Parathyroid adenoma (tissue), 2 donors: Measurements from ENCODE around the gene CDH26.

Source experiments
- H2AFZ ChIP-seq: fragments of 300-600 bp; sonication (generic); one replicate; pipeline ENCODE4 v1.7.0; 2017; ENCODE audit warnings: antibody characterized with exemption, mild to moderate bottlenecking
- H3K27ac ChIP-seq: fragments of 300-600 bp; sonication (generic); one replicate; pipeline ENCODE4 v1.7.0; 2017
- H3K27me3 ChIP-seq: fragments of 300-600 bp; sonication (generic); one replicate; pipeline ENCODE4 v1.7.0; 2017; ENCODE audit warnings: low read length; ENCODE audit not compliant: control insufficient read depth, insufficient read depth
- H3K36me3 ChIP-seq: fragments of 300-600 bp; sonication (generic); one replicate; pipeline ENCODE4 v1.7.0; 2017; ENCODE audit warnings: low read length; ENCODE audit not compliant: control insufficient read depth, insufficient read depth
- H3K4me1 ChIP-seq: fragments of 300-600 bp; sonication (generic); one replicate; pipeline ENCODE4 v1.7.0; 2017; ENCODE audit warnings: control low read depth
- H3K4me2 ChIP-seq: fragments of 300-600 bp; sonication (generic); one replicate; pipeline ENCODE4 v1.7.0; 2017; ENCODE audit warnings: low read length
- H3K4me3 ChIP-seq: fragments of 300-600 bp; sonication (generic); one replicate; pipeline ENCODE4 v1.7.0; 2017; ENCODE audit warnings: low read depth, low read length
- H3K79me2 ChIP-seq: fragments of 300-600 bp; sonication (generic); one replicate; pipeline ENCODE4 v1.7.0; 2017; ENCODE audit warnings: control low read depth
- H3K9ac ChIP-seq: fragments of 300-600 bp; sonication (generic); one replicate; pipeline ENCODE4 v1.7.0; 2017; ENCODE audit warnings: mild to moderate bottlenecking
- H3K9me3 ChIP-seq: fragments of 300-600 bp; sonication (generic); one replicate; pipeline ENCODE4 v1.7.0; 2017; ENCODE audit warnings: low read length; ENCODE audit not compliant: control insufficient read depth
- TF ChIP-seq, protein P1 (sequence below): fragments of 300-600 bp; sonication (generic); IDR thresholded peaks from one replicate; pipeline ENCODE4 v1.7.0; 2017; ENCODE audit warnings: antibody characterized with exemption, mild to moderate bottlenecking
- donor health status: primary hyperparathyroidism.

Gene CDH26

DNA sequence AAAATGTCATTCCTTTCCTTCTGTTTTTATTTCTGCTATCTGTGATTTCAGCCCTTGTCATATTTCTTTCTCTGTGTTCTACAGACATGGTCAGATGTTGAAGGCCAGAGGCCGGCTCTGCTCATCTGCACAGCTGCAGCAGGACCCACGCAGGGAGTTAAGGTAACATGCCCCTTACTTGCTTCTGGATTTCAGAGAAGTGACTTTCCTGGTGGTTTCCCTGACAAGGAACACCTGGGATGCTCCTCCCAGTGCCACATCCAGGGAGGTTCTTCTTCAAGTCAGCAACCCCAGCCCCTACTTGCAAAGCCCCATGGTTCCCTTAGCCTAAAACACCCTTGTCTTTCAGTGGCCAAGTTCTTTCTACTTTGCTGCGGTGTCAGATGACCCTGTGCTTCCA, 41.3 kb downstream of the CDH26 start:
- no peaks in the 10 kb centered on the region for H3K79me2 ChIP-seq

DNA sequence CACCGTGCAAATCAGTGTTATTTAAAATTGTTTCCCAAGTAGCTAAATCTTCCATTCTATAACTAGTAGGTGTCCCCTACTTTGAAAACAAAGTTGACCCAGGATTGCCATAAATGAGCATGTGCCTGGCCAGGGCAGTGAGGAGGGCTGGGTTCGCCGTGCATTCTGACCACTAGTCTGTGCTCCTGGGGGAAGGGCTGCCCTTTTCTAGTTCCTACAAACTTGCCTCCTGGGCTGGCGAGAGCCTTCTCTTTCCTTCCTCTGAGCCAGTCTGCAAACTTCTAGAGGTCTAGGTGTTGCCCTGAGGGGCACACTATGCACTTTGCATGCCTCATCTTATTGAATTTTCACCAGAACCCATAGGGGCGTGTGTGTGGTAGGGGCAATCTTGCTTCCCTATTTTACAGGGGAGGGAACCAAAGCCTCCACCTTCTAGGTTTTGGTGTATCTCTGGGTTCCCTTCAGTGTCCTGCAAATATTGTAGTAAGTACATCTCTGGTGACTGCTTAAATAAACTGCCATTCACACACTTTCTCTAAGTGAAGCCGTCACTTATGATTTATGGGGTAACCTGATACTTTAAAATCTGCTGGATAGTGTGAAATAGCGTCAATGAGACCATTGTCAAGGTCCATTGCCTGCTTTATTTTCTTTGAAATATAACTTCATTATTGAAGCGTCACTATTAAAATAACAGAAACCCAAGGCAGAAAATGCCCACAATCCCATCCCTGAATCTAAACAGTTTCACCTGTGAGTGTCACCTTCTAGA, 42.2 kb downstream of the CDH26 start:
- no peaks in the 10 kb centered on the region for H3K4me1 ChIP-seq
- no peaks in the 10 kb centered on the region for H3K36me3 ChIP-seq
- no peaks in the 10 kb centered on the region for H3K27me3 ChIP-seq
- H3K9me3 ChIP-seq, result no peaks in the 10 kb centered on the region
- no peaks in the 10 kb centered on the region for H3K79me2 ChIP-seq
- no peak overlapping the region for H2AFZ ChIP-seq
- H3K4me3 ChIP-seq, result no peak overlapping the region
- TF ChIP-seq, protein P1, sequence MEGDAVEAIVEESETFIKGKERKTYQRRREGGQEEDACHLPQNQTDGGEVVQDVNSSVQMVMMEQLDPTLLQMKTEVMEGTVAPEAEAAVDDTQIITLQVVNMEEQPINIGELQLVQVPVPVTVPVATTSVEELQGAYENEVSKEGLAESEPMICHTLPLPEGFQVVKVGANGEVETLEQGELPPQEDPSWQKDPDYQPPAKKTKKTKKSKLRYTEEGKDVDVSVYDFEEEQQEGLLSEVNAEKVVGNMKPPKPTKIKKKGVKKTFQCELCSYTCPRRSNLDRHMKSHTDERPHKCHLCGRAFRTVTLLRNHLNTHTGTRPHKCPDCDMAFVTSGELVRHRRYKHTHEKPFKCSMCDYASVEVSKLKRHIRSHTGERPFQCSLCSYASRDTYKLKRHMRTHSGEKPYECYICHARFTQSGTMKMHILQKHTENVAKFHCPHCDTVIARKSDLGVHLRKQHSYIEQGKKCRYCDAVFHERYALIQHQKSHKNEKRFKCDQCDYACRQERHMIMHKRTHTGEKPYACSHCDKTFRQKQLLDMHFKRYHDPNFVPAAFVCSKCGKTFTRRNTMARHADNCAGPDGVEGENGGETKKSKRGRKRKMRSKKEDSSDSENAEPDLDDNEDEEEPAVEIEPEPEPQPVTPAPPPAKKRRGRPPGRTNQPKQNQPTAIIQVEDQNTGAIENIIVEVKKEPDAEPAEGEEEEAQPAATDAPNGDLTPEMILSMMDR, result no peak
- H3K9ac ChIP-seq, result no peak overlapping the region
- H3K27ac ChIP-seq, result no peak overlapping the region
- no peak overlapping the region for H3K4me2 ChIP-seq

More for the DNA sequence above, 41.3 kb downstream of the CDH26 start:
- no peak overlapping the region for H3K27ac ChIP-seq
- H3K36me3 ChIP-seq, result no peaks in the 10 kb centered on the region
- H3K4me1 ChIP-seq, result no peaks in the 10 kb centered on the region
- no peaks in the 10 kb centered on the region for H3K27me3 ChIP-seq
- TF ChIP-seq, protein P1, result no peak
- no peak overlapping the region for H3K4me2 ChIP-seq
- no peaks in the 10 kb centered on the region for H3K9me3 ChIP-seq
- no peak overlapping the region for H3K4me3 ChIP-seq
- H3K9ac ChIP-seq, result no peak overlapping the region
- no peak overlapping the region for H2AFZ ChIP-seq

DNA sequence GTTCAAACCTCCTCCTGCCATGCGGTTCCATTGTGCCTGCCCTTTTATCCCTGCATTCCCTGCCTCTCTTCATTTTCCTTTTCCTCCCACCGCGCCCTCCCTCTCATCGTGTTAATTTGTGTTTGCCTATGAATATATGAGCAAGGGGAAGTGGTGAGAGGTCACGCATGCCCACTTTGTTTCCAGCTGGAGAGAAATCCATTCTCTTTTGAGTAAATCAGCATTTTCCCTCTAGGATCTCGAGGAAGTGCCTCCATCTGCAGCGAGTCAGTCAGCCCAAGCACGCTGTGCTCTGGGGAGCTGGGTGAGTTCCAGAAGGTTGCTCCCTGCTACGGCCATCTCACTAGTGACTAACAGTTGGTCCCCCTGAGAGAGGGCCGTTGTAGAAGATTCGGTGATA, 42.9 kb downstream of the CDH26 start:
- Histone ChIP-seq H3K27me3 (no peaks in the 10 kb centered on the region), H3K27ac (no peak overlapping the region), H3K36me3 (no peaks in the 10 kb centered on the region), H3K9ac (no peak overlapping the region), H3K4me1 (no peaks in the 10 kb centered on the region), H2AFZ (no peak overlapping the region), H3K4me3 (no peak overlapping the region), H3K79me2 (no peaks in the 10 kb centered on the region), H3K4me2 (no peak overlapping the region), H3K9me3 (no peaks in the 10 kb centered on the region)
- TF ChIP-seq, protein P1, result no peak

DNA sequence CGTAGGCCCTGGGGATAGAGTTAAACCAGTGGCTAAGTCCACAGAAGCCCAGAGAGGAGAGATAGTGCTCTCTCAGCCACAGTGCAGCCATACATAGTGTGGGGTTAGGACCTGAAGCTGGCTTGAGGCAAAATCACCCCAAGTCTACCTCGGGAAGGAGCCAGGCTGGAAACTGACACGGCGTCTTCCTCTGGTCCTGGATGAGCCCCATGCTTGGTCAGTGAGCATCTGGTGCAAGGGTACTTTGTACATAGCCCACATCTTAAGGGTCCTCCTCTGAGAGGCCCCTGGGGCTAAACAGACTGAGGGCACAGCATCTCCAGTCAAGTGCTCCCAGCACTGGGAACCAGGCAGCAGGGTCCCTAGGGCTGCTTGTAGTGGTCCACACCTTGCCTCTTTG, 45.6 kb downstream of the CDH26 start:
- no peaks in the 10 kb centered on the region for H3K36me3 ChIP-seq
- no peak overlapping the region for H3K9ac ChIP-seq
- no peaks in the 10 kb centered on the region for H3K4me1 ChIP-seq
- H3K79me2 ChIP-seq, result no peaks in the 10 kb centered on the region
- TF ChIP-seq, protein P1, result no peak
- H3K4me3 ChIP-seq, result no peak overlapping the region
- no peaks in the 10 kb centered on the region for H3K9me3 ChIP-seq
- H3K4me2 ChIP-seq, result no peak overlapping the region
- H2AFZ ChIP-seq, result no peak overlapping the region
- H3K27ac ChIP-seq, result no peak overlapping the region
- H3K27me3 ChIP-seq, result no peaks in the 10 kb centered on the region

DNA sequence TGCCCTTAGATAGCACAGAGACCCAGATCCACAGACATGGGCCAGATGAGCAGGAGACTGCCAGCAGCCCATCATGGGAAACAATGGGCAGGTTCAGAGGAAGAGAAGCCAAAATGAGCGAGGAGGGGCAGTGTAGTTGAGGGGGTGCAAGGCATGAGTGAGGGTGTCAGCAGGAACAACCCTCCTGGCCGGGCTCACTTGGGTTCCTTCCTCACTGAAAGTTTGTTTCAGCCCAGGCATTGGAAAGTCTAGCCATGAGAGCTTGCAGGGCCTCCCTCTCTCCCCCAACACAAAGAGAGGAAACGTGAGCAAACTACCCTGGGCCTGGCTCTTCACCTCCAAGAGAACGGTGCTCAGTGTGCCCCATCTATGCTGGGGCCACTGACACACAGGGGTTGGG, 48.0 kb downstream of the CDH26 start:
- Histone ChIP-seq H3K9me3 (no peaks in the 10 kb centered on the region), H3K4me1 (no peaks in the 10 kb centered on the region), H3K9ac (no peak overlapping the region), H3K27me3 (no peaks in the 10 kb centered on the region), H3K27ac (no peak overlapping the region), H3K79me2 (no peaks in the 10 kb centered on the region), H3K4me2 (no peak overlapping the region), H3K4me3 (no peak overlapping the region), H2AFZ (no peak overlapping the region), H3K36me3 (no peaks in the 10 kb centered on the region)
- TF ChIP-seq, protein P1, result no peak
